Vagina (tissue), 2 donors: ENCODE data around the gene ASTN2. TPM values are rescaled to one million over a fixed set of nuclear protein-coding genes. Genes with fewer than 3 reads are reported as not detected.

ENCODE experiments used
- DNase-seq, 2 donors: peaks; one replicate each; pipeline ENCODE4 v3.0.0-alpha.2; 2017; ENCODE audit errors: extremely low spot score in 2 of 2
- H3K27ac ChIP-seq: fragments of 200-600 bp; sonication (generic); one replicate; pipeline ENCODE4 v1.5.1; 2019
- H3K27me3 ChIP-seq: fragments of 200-600 bp; sonication (generic); one replicate; pipeline ENCODE4 v1.5.1; 2019
- H3K36me3 ChIP-seq, 2 donors: fragments of 200-600 bp; sonication (generic); one replicate each; pipeline ENCODE4 v1.5.1; 2017 to 2019
- H3K4me1 ChIP-seq: fragments of 200-600 bp; sonication (generic); one replicate; pipeline ENCODE4 v1.5.1; 2019
- H3K4me3 ChIP-seq, 2 donors: fragments of 200-600 bp; sonication (generic); 1 replicate in 1 of 2; 2 replicates in 1 of 2; pipeline ENCODE4 v1.5.1; 2016 to 2019
- H3K9me3 ChIP-seq: fragments of 200-600 bp; sonication (generic); one replicate; pipeline ENCODE4 v1.5.1; 2019
- CTCF ChIP-seq, 3 experiments: fragments of 450-650 bp in 2 of 3; fragments of 200-600 bp in 1 of 3; sonication (generic) in 1 of 3; IDR thresholded peaks; one replicate each; pipeline ENCODE4 v1.5.1; 2017 to 2019; ENCODE audit warnings: antibody characterized with exemption in 3 of 3, mild to moderate bottlenecking in 2 of 3, moderate library complexity in 2 of 3
- POLR2A ChIP-seq, 2 donors: fragments of 450-650 bp; IDR thresholded peaks; one replicate each; pipeline ENCODE4 v1.6.1; 2017; ENCODE audit warnings: antibody characterized with exemption in 2 of 2, mild to moderate bottlenecking in 2 of 2, moderate library complexity in 2 of 2
- POLR2AphosphoS5 ChIP-seq, 2 donors: sonication (generic); formaldehyde crosslinking; IDR thresholded peaks; one replicate each; pipeline ENCODE4 v1.9.0; 2017; ENCODE audit warnings: antibody characterized with exemption in 2 of 2, mild to moderate bottlenecking in 2 of 2, low read depth in 1 of 2; ENCODE audit not compliant: insufficient read depth in 1 of 2
- intact Hi-C: fragments of 100-400 bp; cut with DNase I; formaldehyde crosslinking; loops from one replicate; pipeline ENCODE4 v1.15.1; 2023
- total RNA-seq: library from RNA; depleted of rRNA; stranded (reverse); fragments of >200 nt; gene quantifications from one replicate; pipeline ENCODE4 v1.2.3, GENCODE V29; 2016

ASTN2 gene
- total RNA-seq, 1 donor from 2014 or later = 4.4 TPM

- DNase-seq = no peak
- intact Hi-C loops = no loop called here
- TF ChIP-seq CTCF (IDR thresholded peaks at IDR 0.05) (no peak), POLR2A (IDR thresholded peaks at IDR 0.05) (no peak), POLR2AphosphoS5 (IDR thresholded peaks at IDR 0.05; ENCODE audit: insufficient read depth in 1 of 2, low read depth in 1 of 2) (no peak)
- Histone ChIP-seq H3K27me3 (no peaks in the 10 kb centered on the region), H3K9me3 (no peaks in the 10 kb centered on the region), H3K4me1 (no peaks in the 10 kb centered on the region), H3K4me3 (no peak overlapping the region), H3K36me3 (no peaks in the 10 kb centered on the region), H3K27ac (no peak overlapping the region)
Observed at GRCh38 chr9:116436121-116436520, 978.7 kb downstream of the ASTN2 start.

- TF ChIP-seq POLR2AphosphoS5 (IDR thresholded peaks at IDR 0.05; ENCODE audit: insufficient read depth in 1 of 2, low read depth in 1 of 2) (no peak), POLR2A (IDR thresholded peaks at IDR 0.05) (no peak)
- Histone ChIP-seq H3K27me3 (no peaks in the 10 kb centered on the region), H3K36me3 (no peaks in the 10 kb centered on the region), H3K9me3 (no peaks in the 10 kb centered on the region), H3K4me3 (no peak overlapping the region), H3K27ac (no peak overlapping the region), H3K4me1 (no peaks in the 10 kb centered on the region)
- intact Hi-C loops = no loop called here
- DNase-seq = no peak
Observed at GRCh38 chr9:116435706-116436105, 979.2 kb downstream of the ASTN2 start.

- no peak for DNase-seq
- intact Hi-C loops = no loop called here
- no peaks in the 10 kb centered on the region for H3K9me3 ChIP-seq
- no peaks in the 10 kb centered on the region for H3K36me3 ChIP-seq
- no peaks in the 10 kb centered on the region for H3K4me1 ChIP-seq
- no peaks in the 10 kb centered on the region for H3K27me3 ChIP-seq
- no peak overlapping the region for H3K27ac ChIP-seq
- TF ChIP-seq CTCF (IDR thresholded peaks at IDR 0.05) = no peak
- TF ChIP-seq POLR2A (IDR thresholded peaks at IDR 0.05) = no peak
- TF ChIP-seq POLR2AphosphoS5 (IDR thresholded peaks at IDR 0.05; ENCODE audit: insufficient read depth in 1 of 2, low read depth in 1 of 2) = no peak
- H3K4me3 ChIP-seq = no peak overlapping the region
Observed at GRCh38 chr9:116434314-116434713, 980.5 kb downstream of the ASTN2 start.

DNA sequence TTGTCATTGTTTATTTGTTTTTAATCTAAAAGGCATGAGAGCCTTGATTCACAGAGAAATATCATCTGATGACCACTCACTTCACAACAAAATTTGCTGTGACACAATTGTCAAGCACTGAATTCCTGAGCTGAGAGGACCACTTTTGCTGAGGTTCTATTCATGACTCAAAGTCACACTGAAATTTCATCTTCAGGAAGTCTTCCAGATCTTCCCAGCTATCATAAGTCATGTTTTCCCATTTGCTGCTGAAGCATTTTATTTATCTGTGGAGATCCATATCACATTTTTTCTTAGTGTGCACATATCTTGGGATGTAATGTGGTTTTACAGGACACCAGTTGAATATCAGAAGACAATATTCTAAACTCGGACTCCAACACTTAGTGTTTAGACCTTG lies 982.8 kb downstream of the ASTN2 start:
- no peaks in the 10 kb centered on the region for H3K9me3 ChIP-seq
- intact Hi-C loops = no loop called here
- H3K27ac ChIP-seq = no peak overlapping the region
- no peak overlapping the region for H3K4me3 ChIP-seq
- TF ChIP-seq CTCF (IDR thresholded peaks at IDR 0.05) (no peak), POLR2AphosphoS5 (IDR thresholded peaks at IDR 0.05; ENCODE audit: insufficient read depth in 1 of 2, low read depth in 1 of 2) (no peak), POLR2A (IDR thresholded peaks at IDR 0.05) (no peak)
- no peaks in the 10 kb centered on the region for H3K4me1 ChIP-seq
- no peak for DNase-seq
- no peaks in the 10 kb centered on the region for H3K27me3 ChIP-seq
- no peaks in the 10 kb centered on the region for H3K36me3 ChIP-seq

GRCh38 chr9:116430849-116431248 lies 984.0 kb downstream of the ASTN2 start:
- no peak for DNase-seq
- Histone ChIP-seq H3K4me3 (no peak overlapping the region), H3K27ac (no peak overlapping the region), H3K9me3 (no peaks in the 10 kb centered on the region), H3K36me3 (no peaks in the 10 kb centered on the region), H3K27me3 (no peaks in the 10 kb centered on the region), H3K4me1 (no peaks in the 10 kb centered on the region)
- TF ChIP-seq CTCF (IDR thresholded peaks at IDR 0.05) = no peak
- no peak for TF ChIP-seq POLR2A (IDR thresholded peaks at IDR 0.05)
- TF ChIP-seq POLR2AphosphoS5 (IDR thresholded peaks at IDR 0.05; ENCODE audit: insufficient read depth in 1 of 2, low read depth in 1 of 2) = no peak
- intact Hi-C loops = no loop called here
